Bronchial epithelial cell (primary cell): Measurements from ENCODE around the gene SPRR2F. TPM values are rescaled to one million over a fixed set of nuclear protein-coding genes. Genes with fewer than 3 reads are reported as not detected.
A peak's percentile ranks its signal among the peaks of the same experiment; 100 is the strongest.

ENCODE experiments used
- DNase-seq: peaks from one replicate; pipeline ENCODE4 v3.0.0-alpha.2; 2010; ENCODE audit warnings: low read depth
- FAIRE-seq: peaks from 2 replicates; lab custom pipeline; 2011; peaks lifted over from hg19 to GRCh38; lab: Jason Lieb, UNC
- H3K27me3 ChIP-seq: 2 replicates; pipeline ENCODE4 v1.5.1; 2011; ENCODE audit warnings: low read length; ENCODE audit not compliant: control insufficient read depth, insufficient read depth
- H3K36me3 ChIP-seq: 2 replicates; pipeline ENCODE4 v1.5.1; 2011; ENCODE audit warnings: low read length; ENCODE audit not compliant: control insufficient read depth, insufficient read depth
- H3K4me3 ChIP-seq: 2 replicates; pipeline ENCODE4 v1.5.1; 2011; ENCODE audit warnings: mild to moderate bottlenecking, low read depth, low read length, control low read depth
- CTCF ChIP-seq: IDR thresholded peaks from 2 replicates; pipeline ENCODE4 v1.5.1; 2011; ENCODE audit warnings: mild to moderate bottlenecking, moderate library complexity, low read length, control low read depth, inconsistent platforms; ENCODE audit not compliant: insufficient read depth, severe bottlenecking
- total RNA-seq: library from RNA; depleted of rRNA; stranded (reverse); fragments of >200 nt; gene quantifications from 2 replicates; pipeline ENCODE4 v1.2.1, GENCODE V29; 2014

Gene SPRR2F
- total RNA-seq, result not detected in 2 replicates

- DNase-seq (no peak), FAIRE-seq (peak; percentile 18)
- Histone ChIP-seq H3K27me3 (no peaks in the 10 kb centered on the region), H3K4me3 (no peak within 1 kb of the TSS), H3K36me3 (no peaks in the 10 kb centered on the region)
- no peak for TF ChIP-seq CTCF
Observed at GRCh38 chr1:153113416-153113815, at the start of gene SPRR2F. SPRR2F (minus strand) TSS chr1:153113516; CDS start chr1:153112733, 783 bp downstream.

- TF ChIP-seq CTCF, result no peak
- Histone ChIP-seq H3K27me3 (no peaks in the 10 kb centered on the region), H3K36me3 (no peaks in the 10 kb centered on the region), H3K4me3 (no peak overlapping the region)
- no peak for DNase-seq
- FAIRE-seq, result no peak
Observed at GRCh38 chr1:153155541-153155940, 42.2 kb upstream of the SPRR2F start.

GRCh38 chr1:153152481-153152880 lies 39.2 kb upstream of the SPRR2F start:
- FAIRE-seq, result no peak

GRCh38 chr1:153150846-153151245 lies 37.5 kb upstream of the SPRR2F start, which contains the start of gene SPRR2G:
SPRR2G (minus strand) TSS chr1:153150890; CDS start chr1:153150110, 780 bp downstream.
- FAIRE-seq (peak; percentile 13), DNase-seq (no peak)
- Histone ChIP-seq H3K27me3 (peaks cover 4% of the 10 kb centered on the region), H3K36me3 (no peaks in the 10 kb centered on the region), H3K4me3 (no peak within 1 kb of the TSS)
- TF ChIP-seq CTCF, result no peak

More at GRCh38 chr1:153152481-153152880, 39.2 kb upstream of the SPRR2F start:
- Histone ChIP-seq H3K36me3 (no peaks in the 10 kb centered on the region), H3K4me3 (no peak overlapping the region), H3K27me3 (peaks cover 4% of the 10 kb centered on the region)
- DNase-seq, result no peak
- TF ChIP-seq CTCF, result no peak

- DNase-seq (peak; percentile 52), FAIRE-seq (no peak)
- Histone ChIP-seq H3K27me3 (no peaks in the 10 kb centered on the region), H3K4me3 (no peak overlapping the region), H3K36me3 (no peaks in the 10 kb centered on the region)
- no peak for TF ChIP-seq CTCF
Observed at GRCh38 chr1:153141377-153141776, 28.1 kb upstream of the SPRR2F start.

- no peak overlapping the region for H3K4me3 ChIP-seq
- FAIRE-seq, result no peak
- H3K27me3 ChIP-seq, result no peaks in the 10 kb centered on the region
Observed at GRCh38 chr1:153140484-153140883, 27.2 kb upstream of the SPRR2F start.

More at GRCh38 chr1:153140484-153140883, 27.2 kb upstream of the SPRR2F start:
- DNase-seq, result no peak
- H3K36me3 ChIP-seq, result no peaks in the 10 kb centered on the region
- TF ChIP-seq CTCF, result no peak
